K562 (cell line): ENCODE data around the gene DOCK4. TPM values are rescaled to one million over a fixed set of nuclear protein-coding genes. Genes with fewer than 3 reads are reported as not detected.

Experiments used
- ATAC-seq: fragments of 200-7000 bp; cut with Tn5 transposase; 3 replicates; pipeline ENCODE4 v1.9.1; 2020; ENCODE audit warnings: moderate library complexity
- BruUV-seq: library from RNA; stranded (reverse); fragments of 400-500 nt; replicated peaks from 2 replicates; lab custom pipeline; 2021; lab: Mats Ljungman, UMichigan
- CTCF ChIA-PET: fragments of 300-600 bp; formaldehyde crosslinking; extraction: SDS; loops from one replicate; lab custom pipeline; 2021; ENCODE audit warnings: low intra/inter-chr PET ratio; lab: Yijun Ruan, JAX
- POLR2A ChIA-PET: fragments of 300-600, 350-650 bp; sonication (Branson Sonifier 250); formaldehyde crosslinking; extraction: SDS; loops from one replicate; lab custom pipeline; 2021; ENCODE audit warnings: antibody characterized with exemption, inconsistent platforms; lab: Yijun Ruan, JAX
- DNase-seq, 4 experiments: peaks; one replicate each; pipeline versions ENCODE4 v3.0.0 to v3.0.0-alpha.2; 2011 to 2018; ENCODE audit warnings: low spot score in 3 of 4, mixed read lengths in 3 of 4; ENCODE audit errors: extremely low read depth in 1 of 4
- FAIRE-seq: peaks from 2 replicates; lab custom pipeline; 2011; peaks lifted over from hg19 to GRCh38; lab: Jason Lieb, UNC
- H2AFZ ChIP-seq: 2 replicates; pipeline ENCODE4 v1.6.0; 2011; ENCODE audit warnings: low read depth, low read length, control low read depth, inconsistent platforms
- H3K27ac ChIP-seq: fragments of 200-600 bp; 3 replicates; pipeline ENCODE4 v1.8.0; 2011; ENCODE audit warnings: low read depth, mild to moderate bottlenecking, control low read depth, inconsistent platforms, low read length, moderate library complexity, mixed read lengths; ENCODE audit errors: extremely low read depth
- H3K27me3 ChIP-seq, 2 experiments: fragments of 300-600 bp in 1 of 2; 2 replicates in 1 of 2; 3 replicates in 1 of 2; pipeline versions ENCODE4 v1.6.0 to v1.8.0; 2011; ENCODE audit warnings: inconsistent platforms in 2 of 2, low read length in 2 of 2, mild to moderate bottlenecking in 1 of 2, mixed read lengths in 1 of 2, moderate library complexity in 1 of 2; ENCODE audit not compliant: control insufficient read depth in 2 of 2, insufficient read depth in 2 of 2
- H3K36me3 ChIP-seq: fragments of 300-600 bp; 3 replicates; pipeline ENCODE4 v1.8.0; 2011; ENCODE audit warnings: mild to moderate bottlenecking, low read length, inconsistent platforms; ENCODE audit not compliant: control insufficient read depth, insufficient read depth
- H3K4me1 ChIP-seq, 2 experiments: fragments of 200-600 bp in 1 of 2; replicated peaks in 1 of 2; 2 replicates in 1 of 2; 3 replicates in 1 of 2; pipeline versions ENCODE4 v1.5.1 to v1.8.0; 2011; ENCODE audit warnings: inconsistent platforms in 2 of 2, low read length in 2 of 2, mild to moderate bottlenecking in 1 of 2, mixed read lengths in 1 of 2, moderate library complexity in 1 of 2; ENCODE audit not compliant: control insufficient read depth in 2 of 2, insufficient read depth in 2 of 2
- H3K4me2 ChIP-seq: 2 replicates; pipeline ENCODE4 v1.6.1; 2011; ENCODE audit warnings: low read length, control low read depth, inconsistent platforms, mixed read lengths; ENCODE audit not compliant: insufficient read depth
- H3K4me3 ChIP-seq: fragments of 200-600 bp; sonication (generic), shearing (Covaris generic); 2 replicates; pipeline ENCODE4 v1.5.1; 2016; ENCODE audit warnings: control low read depth, inconsistent platforms
- H3K79me2 ChIP-seq: fragments of 200-600 bp; 3 replicates; pipeline ENCODE4 v1.8.0; 2011; ENCODE audit warnings: low read length, inconsistent platforms; ENCODE audit not compliant: control insufficient read depth, insufficient read depth
- H3K9ac ChIP-seq, 2 experiments: 2 replicates each; pipeline versions ENCODE4 v1.6.0 to v1.6.1; 2011; ENCODE audit warnings: low read depth in 2 of 2, low read length in 2 of 2, control low read depth in 1 of 2, inconsistent platforms in 1 of 2, mild to moderate bottlenecking in 1 of 2, mixed read lengths in 1 of 2; ENCODE audit not compliant: insufficient read depth in 1 of 2
- H3K9me1 ChIP-seq: one replicate; pipeline ENCODE4 v1.6.0; 2011; ENCODE audit warnings: inconsistent platforms, mild to moderate bottlenecking, low read length, moderate library complexity; ENCODE audit not compliant: control insufficient read depth, insufficient read depth
- H3K9me3 ChIP-seq: replicated peaks from 2 replicates; pipeline ENCODE4 v1.5.1; 2011; ENCODE audit warnings: low read depth, low read length, inconsistent platforms; ENCODE audit not compliant: control insufficient read depth, insufficient read depth
- H4K20me1 ChIP-seq: replicated peaks from 2 replicates; pipeline ENCODE4 v1.6.1; 2011; ENCODE audit warnings: low read length, inconsistent platforms, mixed read lengths; ENCODE audit not compliant: control insufficient read depth, insufficient read depth
- SMARCA5 ChIP-seq: fragments of 450-650 bp; IDR thresholded peaks from 2 replicates; pipeline ENCODE4 v1.6.1; 2016
- SMC3 ChIP-seq: conservative IDR thresholded peaks from 2 replicates; pipeline ENCODE4 v1.6.1; 2011; ENCODE audit warnings: low read depth, low read length, improper control_type of control experiment; ENCODE audit not compliant: insufficient read depth
- TEAD1 ChIP-seq, 2 experiments: fragments of 450-650 bp in 1 of 2; sonication (generic) in 1 of 2; formaldehyde crosslinking; IDR thresholded peaks; 2 replicates each; pipeline versions ENCODE4 v1.4.0 to v1.8.0; 2020 to 2022; ENCODE audit warnings: mild to moderate bottlenecking in 2 of 2, missing genetic modification reagents in 1 of 2
- ZNF274 ChIP-seq: IDR thresholded peaks from 2 replicates; pipeline ENCODE4 v1.6.1; 2011; ENCODE audit warnings: low read depth, mild to moderate bottlenecking, low read length, moderate library complexity, borderline replicate concordance
- WGBS: fragments of 100-300 bp; shearing (Covaris generic); methylation state at CpG from one replicate; pipeline ENCODE4 v1.1.6; 2016; ENCODE audit warnings: low coverage, mixed read lengths; ENCODE audit not compliant: insufficient coverage; ENCODE audit errors: missing lambda C conversion rate; 5-methylcytosine and 5-hydroxymethylcytosine counted together
- in situ Hi-C: fragments of 300-500 bp; cut with MboI; formaldehyde crosslinking; loops from 4 replicates; pipeline ENCODE4 v1.15.0; 2018; ENCODE audit warnings: inconsistent platforms, mixed read lengths
- intact Hi-C: fragments of 100-400 bp; cut with micrococcal nuclease; formaldehyde crosslinking; loops from 2 replicates; pipeline ENCODE4 v1.14.2; 2022
- polyA plus RNA-seq, 8 experiments: library from polyadenylated mRNA; depleted of rRNA in 4 of 8; stranded (reverse) in 5 of 8; unstranded in 3 of 8; fragments of >200 nt; fragmentation: Nextera tagmentation in 2 of 8; fragmentation: Illumina TruSeq in 1 of 8; extraction: Ambion mirVana in 2 of 8; extraction: Trizol in 1 of 8; gene quantifications; 2 replicates each; pipeline versions ENCODE4 v1.2.1 to v1.2.3, GENCODE V29; 2011 to 2014; ENCODE audit warnings: inconsistent platforms in 1 of 8, missing spikeins in 1 of 8
- total RNA-seq, 7 experiments: library from RNA; depleted of rRNA in 6 of 7; stranded (reverse); fragments of >200 nt in 6 of 7; fragmentation: Illumina TruSeq in 2 of 7; extraction: Trizol in 2 of 7; gene quantifications; 2 replicates each; pipeline versions ENCODE4 v1.2.1 to v1.2.3, GENCODE V29; 2011 to 2021; ENCODE audit warnings: low replicate concordance in 1 of 7
- TF ChIP-seq, protein P1 (sequence below), 3 experiments: IDR thresholded peaks in 2 of 3; conservative IDR thresholded peaks in 1 of 3; 2 replicates each; pipeline ENCODE4 v1.5.1; 2011 to 2012; ENCODE audit warnings: low read length in 3 of 3, mild to moderate bottlenecking in 3 of 3, control low read depth in 2 of 3, improper control_type of control experiment in 1 of 3, inconsistent platforms in 1 of 3, low read depth in 1 of 3, mixed read lengths in 1 of 3, moderate library complexity in 1 of 3; ENCODE audit not compliant: insufficient read depth in 2 of 3

The DOCK4 gene
- total and polyA plus RNA-seq, 9 of the 15 experiments (the other 6 are each of a cell fraction or from before 2014, with no cell fraction given) = 0.42 to 5.7 (median 2.3) TPM

DNA sequence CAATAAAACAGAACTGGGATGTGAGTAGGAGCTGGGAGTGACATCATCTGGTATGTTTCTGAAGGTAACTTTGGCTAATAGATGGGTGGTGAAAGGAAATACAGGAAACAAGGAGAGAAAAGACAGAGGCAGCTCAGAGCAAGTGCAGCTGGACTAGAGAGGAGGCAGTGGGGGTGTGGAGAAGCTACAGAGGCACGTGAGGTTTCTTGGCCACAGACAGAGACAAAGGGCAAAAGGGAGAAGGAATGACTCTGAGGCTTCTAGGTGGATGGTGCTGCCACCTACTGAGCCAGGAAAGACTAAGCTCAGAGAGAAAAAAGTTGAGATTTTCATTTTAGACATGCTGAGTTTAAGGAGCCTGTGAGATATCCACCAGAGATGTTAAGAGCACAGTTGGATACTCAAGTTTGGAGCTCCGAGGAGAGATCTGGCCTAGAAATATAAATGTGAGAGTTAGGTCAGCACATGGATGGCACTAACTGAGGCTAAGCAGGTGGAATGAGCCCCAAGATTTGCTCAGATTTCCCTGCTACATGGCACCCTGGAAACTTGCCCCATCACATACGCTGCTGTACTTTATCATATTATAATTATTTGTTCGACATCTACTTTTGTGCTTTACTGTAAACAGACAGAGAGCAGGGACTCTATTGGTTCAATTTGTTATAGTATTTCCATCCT is 350.9 kb downstream of the DOCK4 start (continued):
- TF ChIP-seq SMARCA5 = no peak
- no peak for TF ChIP-seq ZNF274
- TF ChIP-seq, all 486 proteins: peak for 8

DNA sequence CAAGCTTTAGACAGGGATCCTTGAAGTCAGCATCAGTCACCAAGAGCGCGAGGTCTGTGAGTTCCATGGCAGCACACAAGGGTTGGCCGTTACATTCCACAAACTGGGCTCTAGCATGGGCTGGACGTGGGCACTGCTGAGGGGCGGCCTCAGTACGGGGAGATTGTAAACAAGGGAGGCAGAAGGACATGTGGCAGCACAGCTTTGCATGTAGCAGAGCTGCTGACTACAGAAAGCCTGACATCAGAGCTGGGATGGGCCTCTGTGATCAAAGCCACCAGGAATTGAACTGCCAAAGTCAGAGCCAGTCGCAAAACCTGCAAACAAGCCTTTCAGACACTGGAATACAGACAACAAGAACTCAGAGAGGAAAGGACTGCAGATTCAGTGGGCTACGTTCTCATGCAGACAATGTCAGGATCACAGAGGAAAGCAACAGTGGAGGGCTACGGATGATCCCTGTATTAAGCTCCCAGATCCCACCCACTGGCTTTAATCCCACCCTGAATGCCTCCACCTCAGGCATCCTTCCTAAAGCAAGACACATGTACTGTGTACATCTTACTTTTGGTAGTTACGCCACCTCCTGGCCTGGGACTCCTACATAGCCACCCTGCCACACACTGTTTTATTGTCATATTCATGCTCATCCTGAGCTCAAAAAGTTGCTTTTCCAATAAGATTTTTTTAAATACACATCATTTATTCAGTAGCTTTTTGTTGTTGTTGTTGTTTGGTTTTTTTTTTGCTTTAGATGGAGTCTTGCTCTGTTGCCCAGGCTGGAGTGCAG is 352.8 kb downstream of the DOCK4 start:
- in situ Hi-C loops = no loop called here

More for the DNA sequence above, 352.8 kb downstream of the DOCK4 start:
- H3K27me3 ChIP-seq = peaks cover 0 to 7% of the 10 kb centered on the region in 2 experiments; a peak in 1 of 5 replicates
- no peaks in the 10 kb centered on the region for H3K9me1 ChIP-seq
- no peak overlapping the region for H3K4me3 ChIP-seq
- H3K36me3 ChIP-seq = no peaks in the 10 kb centered on the region
- H4K20me1 ChIP-seq = no peaks in the 10 kb centered on the region
- H3K4me2 ChIP-seq = no peak overlapping the region
- ChIA-PET POLR2A (interaction anchor here (0.6 to 1.1 kb wide), 3 partner anchors 13 to 635 kb away, joined by 3 read pairs; no protein-coding TSS in a partner anchor), CTCF (no interaction called here)
- peak in 1 of 4 experiments; percentile 18 for DNase-seq
- H3K9me3 ChIP-seq = no peaks in the 10 kb centered on the region
- H3K4me1 ChIP-seq = no peaks in the 10 kb centered on the region
- H3K27ac ChIP-seq = no peak overlapping the region
- no peak overlapping the region for H3K9ac ChIP-seq
- intact Hi-C loops = loop anchor here (5.0 to 10.0 kb wide), 2 partner anchors 101 to 641 kb away; no protein-coding TSS in a partner anchor
- H2AFZ ChIP-seq = no peak overlapping the region
- peak; percentile 85 for ATAC-seq
- peak; percentile 72 for FAIRE-seq
- no TSS peak for BruUV-seq
- TF ChIP-seq, protein P1, sequence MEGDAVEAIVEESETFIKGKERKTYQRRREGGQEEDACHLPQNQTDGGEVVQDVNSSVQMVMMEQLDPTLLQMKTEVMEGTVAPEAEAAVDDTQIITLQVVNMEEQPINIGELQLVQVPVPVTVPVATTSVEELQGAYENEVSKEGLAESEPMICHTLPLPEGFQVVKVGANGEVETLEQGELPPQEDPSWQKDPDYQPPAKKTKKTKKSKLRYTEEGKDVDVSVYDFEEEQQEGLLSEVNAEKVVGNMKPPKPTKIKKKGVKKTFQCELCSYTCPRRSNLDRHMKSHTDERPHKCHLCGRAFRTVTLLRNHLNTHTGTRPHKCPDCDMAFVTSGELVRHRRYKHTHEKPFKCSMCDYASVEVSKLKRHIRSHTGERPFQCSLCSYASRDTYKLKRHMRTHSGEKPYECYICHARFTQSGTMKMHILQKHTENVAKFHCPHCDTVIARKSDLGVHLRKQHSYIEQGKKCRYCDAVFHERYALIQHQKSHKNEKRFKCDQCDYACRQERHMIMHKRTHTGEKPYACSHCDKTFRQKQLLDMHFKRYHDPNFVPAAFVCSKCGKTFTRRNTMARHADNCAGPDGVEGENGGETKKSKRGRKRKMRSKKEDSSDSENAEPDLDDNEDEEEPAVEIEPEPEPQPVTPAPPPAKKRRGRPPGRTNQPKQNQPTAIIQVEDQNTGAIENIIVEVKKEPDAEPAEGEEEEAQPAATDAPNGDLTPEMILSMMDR (IDR thresholded peaks at IDR 0.05 in 2 of 3, conservative IDR thresholded peaks at IDR 0.05 in 1 of 3; ENCODE audit: insufficient read depth in 2 of 3, low read depth in 1 of 3, low read length in 3 of 3) = peak; percentile 18 to 32 (median 26); a peak in 2 of 6 replicates
- TF ChIP-seq SMC3 (0 out of 2 replicates have a peak, but pooled peaks have one; percentile 17), TEAD1 (CRISPR knock-in tag; IDR thresholded peaks at IDR 0.05) (no peak)
- TF ChIP-seq, all 486 proteins: peak for 2
- H3K79me2 ChIP-seq = no peaks in the 10 kb centered on the region
- WGBS = 1% methylated on average over 10 of the region's 10 CpGs
